Forelimb muscle (tissue), 1 donor: ENCODE results near the gene AGAP1. TPM values are rescaled to one million over a fixed set of nuclear protein-coding genes. Genes with fewer than 3 reads are reported as not detected.

Source experiments
- DNase-seq: peaks from one replicate; pipeline ENCODE4 v3.0.0-alpha.2; 2013; ENCODE audit warnings: low read depth
- polyA plus RNA-seq: library from polyadenylated mRNA; unstranded; fragments of 120-200 nt; gene quantifications from one replicate; pipeline ENCODE4 v1.2.1, GENCODE V29; 2013; ENCODE audit not compliant: insufficient read length

Gene AGAP1
- polyA plus RNA-seq, 1 donor = 25.9 TPM

- peak; percentile 77 for DNase-seq
Observed at GRCh38 chr2:235608200-235608887, 114.5 kb downstream of the AGAP1 start.

GRCh38 chr2:235609321-235609720, 115.5 kb downstream of the AGAP1 start:
- DNase-seq = no peak

DNA sequence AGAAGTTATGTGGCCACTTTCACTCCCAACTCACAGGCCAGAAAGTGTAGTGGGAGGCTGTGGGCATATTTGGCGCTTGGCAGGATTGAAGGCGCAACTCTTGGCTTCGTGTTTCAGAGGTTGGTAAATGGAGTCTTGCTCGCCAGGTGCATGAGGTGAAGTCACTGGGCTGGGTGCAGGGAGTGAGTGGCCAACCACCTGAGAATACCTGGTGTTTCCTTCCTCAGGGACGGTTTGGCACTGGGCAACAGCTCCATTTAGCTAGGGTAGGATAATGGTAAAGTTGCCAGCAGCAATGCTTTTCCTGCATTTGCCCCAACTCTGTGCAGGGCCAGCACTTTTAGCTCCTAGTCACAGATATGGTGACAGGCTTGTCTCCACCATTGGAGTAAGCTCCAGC, 115.9 kb downstream of the AGAP1 start:
- no peak for DNase-seq

DNA sequence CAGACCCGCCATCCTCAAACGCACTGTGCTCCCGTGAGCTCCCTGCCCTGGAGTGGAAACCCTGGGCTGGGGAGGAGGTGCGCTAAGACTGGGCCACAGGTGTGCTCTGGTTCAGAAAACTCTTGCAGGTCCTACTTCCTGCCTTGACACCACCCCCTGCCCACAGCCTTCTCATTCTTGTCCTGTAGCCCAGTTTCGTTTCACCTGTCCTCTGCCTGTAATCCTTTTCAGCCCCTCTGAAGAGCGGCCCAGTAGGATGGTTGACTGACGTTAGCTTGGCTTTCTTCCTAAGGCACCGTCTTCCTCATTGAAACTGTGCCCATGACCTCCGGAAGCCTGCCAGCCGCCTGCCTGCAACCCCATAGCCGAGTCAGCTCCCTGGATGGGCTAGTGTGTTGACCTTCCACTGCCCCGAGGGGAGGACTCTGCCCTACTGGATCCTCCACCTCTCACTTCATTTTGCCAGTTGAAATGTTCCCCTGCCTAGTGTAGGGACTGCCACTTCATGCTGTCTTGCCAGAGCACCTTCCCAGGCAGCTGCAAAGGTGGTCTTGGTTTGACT, 116.9 kb downstream of the AGAP1 start:
- no peak for DNase-seq

DNA sequence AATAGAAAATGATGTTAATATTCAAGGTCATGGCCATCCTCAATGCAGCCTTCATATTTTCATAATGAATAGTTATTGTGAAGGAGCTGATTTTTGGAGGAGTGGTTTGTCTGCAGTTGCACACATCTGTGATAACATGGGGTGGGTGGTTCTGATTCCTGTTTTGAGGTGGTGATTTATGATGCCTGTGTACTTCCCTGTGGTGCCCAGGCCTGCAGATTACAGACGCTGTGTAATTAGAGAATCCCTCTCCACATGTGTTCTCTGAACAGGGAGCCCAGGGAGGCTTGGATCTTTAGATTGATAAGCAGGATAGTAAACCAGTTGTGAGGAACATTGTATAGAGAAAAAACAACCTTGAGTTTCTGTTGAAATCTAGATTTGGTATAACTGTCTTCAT, 117.5 kb downstream of the AGAP1 start:
- no peak for DNase-seq

DNA sequence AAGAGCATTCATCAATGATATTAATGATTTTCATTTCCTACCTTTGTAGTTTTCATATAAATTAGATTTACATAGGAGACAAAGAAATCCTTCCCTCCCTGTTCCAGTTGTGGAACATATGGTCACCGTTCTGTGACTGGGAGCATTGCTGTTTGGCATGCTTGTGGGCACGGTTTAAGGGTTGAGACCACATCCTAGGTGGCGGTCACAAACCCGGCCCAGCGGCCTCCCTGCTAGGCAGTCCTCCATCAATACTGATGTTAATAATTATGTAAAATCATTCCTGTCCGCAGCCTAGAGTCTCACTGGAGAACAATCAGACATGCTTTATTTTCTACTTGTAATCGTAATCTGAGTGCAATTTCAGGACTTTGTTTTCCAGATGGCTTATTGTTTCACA, 117.9 kb downstream of the AGAP1 start:
- no peak for DNase-seq

DNA sequence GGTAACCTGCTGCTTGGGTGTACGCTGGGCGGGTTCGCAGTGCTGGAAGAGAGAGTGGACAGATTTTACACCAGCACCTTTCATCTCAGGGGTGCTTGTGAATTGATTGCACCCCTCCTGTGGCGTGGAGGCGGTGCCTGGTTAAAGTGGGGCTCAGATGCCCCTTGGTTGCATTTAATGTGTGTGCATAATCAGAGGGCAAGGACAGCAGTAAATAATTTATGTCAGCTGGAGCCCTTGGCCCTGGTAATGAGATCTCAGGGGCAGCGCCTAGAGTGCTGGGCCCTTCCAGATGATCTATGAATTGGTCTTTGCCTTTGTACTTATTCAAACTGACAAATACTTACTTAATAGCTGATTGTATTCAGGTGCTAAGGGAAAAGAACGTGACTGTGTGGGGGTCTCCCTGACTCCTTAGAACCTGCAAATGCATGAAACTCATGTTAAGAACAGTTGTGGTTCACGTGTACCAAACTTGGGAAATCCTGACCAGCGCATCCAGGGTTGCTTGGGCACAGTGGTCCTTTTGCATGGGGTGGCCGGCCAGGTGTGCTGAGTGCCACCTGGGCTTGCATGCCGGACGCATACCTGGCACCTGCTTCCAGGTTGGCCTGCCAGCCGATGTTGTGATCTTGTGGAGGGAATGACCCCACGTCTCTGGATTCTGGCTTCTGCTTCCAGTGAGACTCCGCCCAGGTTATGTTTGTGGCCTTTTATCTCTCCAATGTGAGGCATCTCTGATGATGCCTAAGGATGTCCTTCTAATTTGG, 118.5 kb downstream of the AGAP1 start:
- DNase-seq = no peak

DNA sequence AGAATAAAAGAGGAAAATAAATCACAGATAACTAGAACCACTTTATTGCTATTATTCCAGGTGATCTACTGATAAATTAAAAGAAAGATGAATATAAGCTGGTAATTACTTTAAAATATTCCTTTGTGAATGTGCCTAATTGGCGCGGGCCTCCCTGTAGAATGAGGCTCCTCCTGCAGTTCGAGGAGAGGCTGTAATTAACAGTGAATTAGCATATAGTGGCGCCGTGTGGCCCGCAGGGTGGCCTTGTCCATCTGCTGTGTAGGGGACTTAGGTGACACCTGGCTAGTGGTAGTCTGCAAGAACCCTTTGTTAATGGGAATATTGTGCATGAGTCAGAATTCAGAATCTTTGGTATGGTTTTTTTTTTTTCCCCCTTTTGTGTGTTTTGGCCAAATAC, 119.8 kb downstream of the AGAP1 start:
- DNase-seq = no peak

DNA sequence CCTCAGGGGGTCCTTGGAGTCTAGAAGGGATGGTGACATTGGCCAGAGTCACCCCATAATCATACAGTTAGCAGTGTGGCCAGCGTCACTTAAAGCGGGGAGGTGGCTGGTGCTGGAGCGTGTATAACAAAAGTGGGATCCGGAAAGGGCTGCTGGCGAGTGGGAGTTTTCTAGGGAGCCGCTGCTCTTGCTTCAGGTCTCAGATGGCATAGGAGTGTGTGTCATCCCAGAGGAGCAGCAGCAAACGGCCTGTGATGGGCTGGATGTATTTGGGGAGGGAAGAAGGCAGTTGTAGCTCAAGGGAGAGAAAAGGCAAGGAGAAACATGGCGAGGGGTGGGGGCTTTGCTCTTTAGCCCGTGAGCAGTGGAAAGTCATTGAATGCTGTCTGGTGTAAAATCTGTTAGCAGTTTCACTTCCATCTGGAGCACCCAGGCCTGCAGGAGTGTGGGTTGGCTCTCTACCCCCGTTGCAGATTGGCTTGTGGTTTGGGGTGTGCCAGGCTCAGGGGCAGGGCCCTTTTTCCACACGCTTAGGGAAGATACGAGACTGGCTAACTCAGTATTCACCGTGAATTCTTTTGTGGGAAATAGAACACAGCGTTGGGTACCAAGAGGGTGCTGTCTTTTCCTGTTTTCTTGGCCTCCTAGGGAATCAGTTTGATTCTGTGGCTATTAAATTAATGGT, 120.5 kb downstream of the AGAP1 start:
- no peak for DNase-seq

DNA sequence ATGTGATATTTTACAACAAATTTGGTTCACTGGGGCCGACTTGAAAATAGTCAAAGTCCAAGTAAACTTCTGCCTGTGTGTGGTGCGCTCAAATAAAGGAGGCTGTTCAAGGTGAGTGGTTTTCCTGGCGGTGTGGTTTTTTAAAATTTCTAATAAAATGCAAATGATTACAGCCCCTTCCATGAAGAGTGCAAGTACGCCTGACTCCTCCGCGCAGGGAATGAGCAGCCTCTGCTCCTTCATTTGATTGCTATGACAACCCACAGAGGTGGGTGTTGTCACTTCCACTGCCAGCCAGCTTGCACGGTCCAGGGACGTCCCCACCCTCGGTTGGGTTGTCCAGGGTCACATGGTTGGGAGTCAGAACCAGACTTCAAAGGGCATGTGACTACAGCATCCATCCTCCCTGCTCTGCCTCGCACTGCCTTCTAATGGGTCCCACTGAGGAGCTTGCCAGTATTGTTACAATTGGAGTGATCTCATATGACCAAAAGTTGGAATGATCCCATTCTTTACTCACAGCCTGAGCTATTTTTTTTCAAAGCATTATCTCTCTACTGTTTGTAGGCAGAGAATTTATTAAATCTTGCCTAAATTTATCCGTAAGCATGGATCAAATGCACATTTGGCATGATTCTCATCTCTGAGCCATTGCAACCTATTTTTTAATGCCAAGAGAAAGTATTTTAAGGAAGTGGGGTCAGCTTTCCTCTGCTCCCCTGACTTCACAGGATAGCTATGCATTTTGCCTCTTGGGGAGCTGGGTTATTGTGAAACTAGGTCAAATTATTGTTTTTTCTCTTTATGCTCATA, 121.3 kb downstream of the AGAP1 start:
- DNase-seq = peak; percentile 87

DNA sequence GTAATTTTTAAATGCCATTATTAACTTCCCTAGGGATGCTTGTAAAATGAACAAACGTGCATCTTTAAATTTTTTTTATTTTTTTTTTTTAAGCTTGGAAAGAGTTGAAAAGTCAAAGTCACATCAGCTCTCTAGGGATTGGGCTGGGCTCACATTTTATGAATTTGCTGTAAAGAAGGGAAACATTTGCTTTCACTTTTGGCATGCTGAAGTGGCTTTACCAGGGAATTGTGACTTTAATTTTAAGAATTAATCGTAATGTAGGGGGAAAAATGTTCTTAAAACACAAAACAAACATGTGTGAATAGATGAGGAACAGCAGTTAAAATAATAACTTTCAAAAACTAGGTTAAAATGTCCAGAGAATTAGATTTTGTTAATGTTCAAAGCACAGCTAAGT, 123.0 kb downstream of the AGAP1 start:
- DNase-seq = peak; percentile 88

GRCh38 chr2:235618039-235618438, 124.2 kb downstream of the AGAP1 start:
- no peak for DNase-seq

GRCh38 chr2:235619544-235619943, 125.7 kb downstream of the AGAP1 start:
- DNase-seq = no peak

DNA sequence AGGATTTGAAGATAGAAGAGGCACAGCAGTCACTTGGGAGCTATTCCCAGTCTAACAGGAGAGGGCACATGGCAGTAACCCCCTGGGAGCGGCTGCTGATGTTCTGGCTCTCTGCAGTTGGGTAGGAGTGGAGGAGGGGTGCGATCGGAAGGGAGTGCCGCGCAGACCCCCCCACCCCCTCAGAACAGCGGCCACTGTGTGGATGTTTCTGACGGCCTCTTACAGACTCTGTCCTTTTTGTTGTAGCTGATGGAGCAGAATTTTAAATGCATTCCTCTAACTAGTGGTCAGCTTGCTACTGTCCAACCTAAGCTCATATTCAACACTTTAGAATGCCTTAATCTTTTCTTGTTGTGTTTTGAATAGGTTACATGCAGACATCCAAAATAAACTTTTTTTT, 127.9 kb downstream of the AGAP1 start:
- DNase-seq = no peak

GRCh38 chr2:235623111-235623510, 129.3 kb downstream of the AGAP1 start:
- no peak for DNase-seq

GRCh38 chr2:235623752-235624151, 129.9 kb downstream of the AGAP1 start:
- no peak for DNase-seq

GRCh38 chr2:235626658-235627057, 132.8 kb downstream of the AGAP1 start:
- DNase-seq = no peak

DNA sequence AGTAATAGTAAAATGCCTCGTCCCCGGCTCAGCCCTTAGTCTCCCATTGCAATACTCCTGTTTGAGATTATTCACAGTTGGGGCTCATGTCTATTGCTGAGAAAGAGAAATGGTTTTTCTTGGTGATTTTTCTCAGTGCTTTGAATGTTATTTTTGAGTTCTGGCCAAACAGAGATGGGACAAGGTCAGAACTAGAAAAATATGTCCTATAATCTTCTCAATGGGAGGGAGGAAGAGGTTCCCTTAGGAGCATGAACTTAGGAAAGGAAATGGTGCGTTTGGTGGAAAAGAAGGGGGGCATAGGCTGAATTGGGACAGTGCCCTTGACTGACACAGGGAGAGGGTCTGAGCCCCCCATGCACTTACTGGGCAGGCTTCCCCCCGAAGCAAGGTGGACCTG, 133.8 kb downstream of the AGAP1 start:
- no peak for DNase-seq

DNA sequence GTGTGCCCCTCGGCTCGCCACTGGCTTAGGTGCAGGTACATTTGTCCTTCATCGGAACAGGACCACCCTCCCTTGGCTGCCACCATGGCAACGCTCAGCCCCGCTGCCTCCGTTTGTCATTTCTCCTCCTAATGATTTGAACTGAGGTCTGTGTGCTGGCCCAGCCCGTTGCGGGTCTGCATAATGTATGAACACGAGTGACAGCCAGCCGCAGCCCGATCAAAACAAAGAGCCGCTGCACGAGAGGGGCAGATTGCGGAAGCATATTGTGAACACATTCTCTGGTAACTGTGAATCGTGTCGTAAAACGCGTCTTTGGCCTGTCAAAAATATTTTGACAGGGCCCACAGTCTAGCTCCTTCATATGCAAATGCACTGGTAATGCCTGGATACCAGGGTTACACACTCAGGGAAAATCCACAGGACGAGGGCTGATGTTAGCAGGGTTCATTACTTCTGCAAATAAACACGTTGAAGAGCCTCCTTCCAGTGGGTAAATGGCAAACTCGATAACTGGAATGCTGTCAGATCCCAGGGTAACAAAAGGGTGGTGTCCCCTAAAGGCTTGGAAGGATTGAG, 137.0 kb downstream of the AGAP1 start:
- DNase-seq = no peak

DNA sequence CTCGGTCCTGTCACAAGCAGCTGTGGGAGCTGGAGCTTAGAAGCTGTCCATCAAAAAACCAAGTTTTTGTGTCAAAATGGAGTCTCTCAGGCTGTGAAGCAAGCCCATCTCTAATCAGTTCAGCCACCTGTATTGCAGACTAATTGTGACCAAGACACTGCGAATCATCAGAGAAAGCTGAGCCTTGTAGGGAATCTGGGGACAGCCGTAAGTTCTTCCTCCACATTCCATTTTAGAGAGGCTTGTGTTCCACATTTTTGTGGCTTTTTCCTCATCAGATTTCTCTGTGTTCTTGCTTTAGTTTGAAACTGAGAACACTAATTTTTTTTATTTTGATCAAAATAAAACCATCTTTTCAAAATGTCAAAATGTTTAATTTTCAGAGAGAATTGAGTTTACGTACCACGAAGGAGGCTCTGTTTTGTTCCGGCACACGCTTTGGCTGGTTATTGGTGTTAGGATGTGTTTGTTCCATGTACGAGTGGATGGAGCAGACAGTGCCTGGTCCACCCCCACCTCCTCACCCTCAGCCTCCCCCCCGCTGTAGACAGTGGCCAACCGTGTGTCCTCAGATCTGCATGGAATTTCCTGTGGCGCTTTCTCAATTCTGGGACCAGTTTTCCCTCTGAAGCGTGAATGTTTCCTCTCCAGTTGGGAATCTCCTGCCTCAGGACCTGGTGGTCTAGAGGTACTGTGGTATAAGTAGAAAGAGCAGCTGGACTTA, 140.8 kb downstream of the AGAP1 start:
- DNase-seq = no peak

GRCh38 chr2:235636546-235636945, 142.7 kb downstream of the AGAP1 start:
- DNase-seq = no peak
